KBM-7 (cell line): Measurements from ENCODE around the gene PRODH2.

Experiments
- DNase-seq: peaks from one replicate; pipeline ENCODE4 v3.0.0-alpha.2; 2015
- in situ Hi-C: fragments of 300-500 bp; cut with MboI; formaldehyde crosslinking; loops from 2 replicates; pipeline ENCODE4 v1.14.3; 2020; ENCODE audit warnings: low sequenced_read_pairs, low pct_unique_long_range_greater_than_20kb, mixed read lengths

The PRODH2 gene

DNA sequence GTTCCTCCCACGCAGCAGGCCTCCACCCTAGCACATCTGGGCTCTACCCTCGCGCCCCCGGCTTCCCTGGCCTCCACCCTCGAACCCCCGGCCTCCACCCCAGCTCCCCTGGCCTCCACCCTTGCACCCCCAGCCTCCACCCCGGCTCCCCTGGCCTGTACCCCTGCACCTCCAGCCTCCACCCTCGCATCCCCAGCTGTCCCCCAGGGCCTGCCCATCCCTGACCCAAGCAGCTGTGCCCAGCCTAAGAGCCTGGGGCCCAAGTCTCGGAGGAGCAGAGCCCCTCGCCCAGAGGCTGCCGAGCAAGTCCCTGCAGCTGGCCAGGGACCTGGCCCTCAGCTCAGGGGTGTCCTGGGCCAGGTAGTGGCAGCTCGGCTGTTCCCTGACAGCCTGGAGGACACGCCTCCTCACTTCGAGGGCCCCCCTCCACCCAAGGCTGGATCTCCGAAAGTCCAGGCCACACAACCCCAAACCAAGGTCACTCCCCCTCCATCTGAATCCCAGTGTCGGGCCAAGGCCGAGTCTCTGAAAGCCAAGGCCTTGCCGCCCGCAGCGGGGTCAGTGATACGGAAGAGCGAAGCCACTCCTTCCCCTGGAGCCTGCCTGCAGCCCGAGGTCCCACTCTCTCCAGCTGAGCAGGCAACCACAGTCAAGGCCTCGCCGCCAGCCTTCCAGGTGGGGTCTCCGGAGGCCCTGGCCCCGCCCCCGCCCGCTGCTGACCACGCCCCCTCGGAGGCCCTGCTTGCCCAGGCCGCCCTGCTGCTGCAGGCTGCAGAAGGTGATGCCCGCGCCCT lies 45.2 kb downstream of the PRODH2 start:
- no peak for DNase-seq
- in situ Hi-C loops, result no loop called here

DNA sequence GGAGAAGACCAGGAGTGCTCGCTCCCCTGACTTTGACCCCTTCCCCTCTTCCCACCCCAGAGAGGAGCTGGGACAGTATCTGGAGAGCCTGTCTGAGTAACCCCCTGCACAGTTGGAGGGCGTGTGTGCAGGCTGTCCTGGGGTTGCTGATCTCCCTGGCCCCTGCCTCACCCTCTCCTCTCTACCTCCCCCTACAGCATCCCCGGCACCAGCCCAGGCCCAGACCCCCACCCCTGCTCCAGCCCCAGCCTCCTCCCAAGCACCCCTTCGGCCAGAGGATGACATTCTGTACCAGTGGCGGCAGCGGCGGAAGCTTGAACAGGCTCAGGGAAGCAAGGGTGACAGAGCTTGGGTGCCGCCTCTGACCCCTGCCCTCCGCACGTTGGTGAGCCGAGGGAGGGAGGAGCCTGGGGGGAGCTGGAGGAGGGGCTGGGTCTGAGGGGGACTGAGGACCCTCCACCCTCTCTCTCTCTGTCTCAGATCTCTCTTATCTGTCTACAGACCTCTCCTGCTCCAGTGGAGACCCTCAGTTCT lies 46.0 kb downstream of the PRODH2 start:
- no peak for DNase-seq
- in situ Hi-C loops, result no loop called here

DNA sequence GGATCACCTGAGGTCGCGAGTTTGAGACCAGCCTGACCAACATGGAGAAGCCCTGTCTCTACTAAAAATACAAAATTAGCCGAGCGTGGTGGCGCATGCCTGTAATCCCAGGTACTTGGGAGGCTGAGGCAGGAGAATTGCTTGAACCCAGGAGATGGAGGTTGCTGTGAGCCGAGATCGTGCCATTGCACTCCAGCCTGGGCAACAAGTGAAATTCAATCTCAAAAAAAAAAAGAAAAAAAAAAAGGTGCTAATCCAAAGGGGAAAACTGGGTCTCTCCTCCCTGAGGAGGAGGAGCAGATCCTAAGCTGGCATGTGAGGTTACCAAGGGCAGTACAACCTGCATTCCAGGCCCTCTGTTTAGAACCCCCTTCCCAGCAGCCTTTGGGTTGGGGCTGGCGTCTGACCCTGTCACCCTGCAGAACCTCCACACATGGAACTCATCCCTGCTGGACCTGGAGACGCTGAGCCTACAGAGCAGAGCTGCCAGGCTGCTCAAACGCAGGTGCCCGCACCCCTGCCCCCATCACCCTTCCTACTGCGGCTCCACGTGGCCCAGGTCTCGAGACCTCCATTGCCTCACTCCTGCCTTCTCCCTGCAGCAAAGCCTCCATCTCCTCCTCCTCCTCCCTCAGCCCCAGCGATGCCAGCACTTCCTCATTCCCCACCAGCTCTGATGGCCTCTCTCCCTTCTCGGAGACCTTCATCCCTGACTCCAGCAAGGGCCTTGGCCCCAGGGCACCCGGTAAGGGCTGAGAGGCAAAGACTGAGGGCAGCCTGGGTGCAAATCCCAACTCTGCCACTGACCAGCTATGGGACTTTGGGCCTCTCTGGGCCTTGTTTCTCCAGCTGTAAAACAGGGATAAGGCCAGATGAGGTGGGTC lies 48.0 kb downstream of the PRODH2 start:
- in situ Hi-C loops, result no loop called here
- DNase-seq, result no peak

DNA sequence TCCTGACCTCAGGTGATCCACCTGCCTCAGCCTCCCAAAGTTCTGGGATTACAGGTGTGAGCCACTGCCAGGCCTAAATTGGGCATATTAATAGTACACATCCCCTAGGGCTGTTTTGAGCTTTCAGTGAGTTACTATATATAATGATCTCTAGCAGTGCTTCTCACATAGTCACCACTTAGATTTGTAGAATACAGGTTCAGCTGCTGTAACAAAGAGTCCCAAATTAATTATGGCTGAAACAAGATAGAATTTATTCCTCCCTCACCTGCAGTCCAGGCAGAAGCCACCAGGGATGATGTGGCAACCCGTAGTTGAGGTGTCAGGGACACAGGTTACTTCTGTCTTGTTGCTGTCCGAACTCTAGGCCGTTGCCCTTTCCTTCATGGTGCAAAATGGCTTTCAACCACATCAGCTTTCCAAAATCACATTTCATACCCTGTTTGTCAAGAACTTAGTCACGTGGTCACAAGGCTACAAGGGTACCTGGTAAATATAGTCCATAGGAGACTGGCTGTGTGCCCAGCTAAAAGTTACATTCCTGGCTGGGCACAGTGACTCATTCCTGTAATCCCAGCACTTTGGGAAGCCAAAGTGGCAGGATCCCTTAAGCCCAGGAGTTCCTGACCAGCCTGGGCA lies 51.8 kb downstream of the PRODH2 start:
- no peak for DNase-seq
- in situ Hi-C loops, result no loop called here

DNA sequence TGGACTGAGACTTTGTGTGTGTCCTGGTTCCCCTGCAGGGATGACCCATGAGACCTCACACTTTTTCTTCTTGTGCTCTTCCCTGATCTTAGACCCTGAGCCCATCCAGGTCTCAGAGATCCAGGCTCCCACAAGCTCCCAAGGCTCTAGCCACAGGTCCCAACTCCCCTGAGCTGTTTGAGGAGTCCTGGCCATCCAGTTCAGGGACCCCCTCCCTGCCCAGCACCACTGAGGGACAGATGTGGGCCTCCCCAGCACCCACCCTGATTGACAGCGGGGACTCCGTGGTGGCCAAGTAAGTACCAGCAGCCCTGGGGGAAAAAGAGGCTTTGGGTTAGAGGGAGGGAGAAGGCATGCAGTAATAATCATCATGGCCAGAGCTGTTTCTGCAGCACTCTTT lies 52.9 kb downstream of the PRODH2 start:
- in situ Hi-C loops, result no loop called here
- no peak for DNase-seq

DNA sequence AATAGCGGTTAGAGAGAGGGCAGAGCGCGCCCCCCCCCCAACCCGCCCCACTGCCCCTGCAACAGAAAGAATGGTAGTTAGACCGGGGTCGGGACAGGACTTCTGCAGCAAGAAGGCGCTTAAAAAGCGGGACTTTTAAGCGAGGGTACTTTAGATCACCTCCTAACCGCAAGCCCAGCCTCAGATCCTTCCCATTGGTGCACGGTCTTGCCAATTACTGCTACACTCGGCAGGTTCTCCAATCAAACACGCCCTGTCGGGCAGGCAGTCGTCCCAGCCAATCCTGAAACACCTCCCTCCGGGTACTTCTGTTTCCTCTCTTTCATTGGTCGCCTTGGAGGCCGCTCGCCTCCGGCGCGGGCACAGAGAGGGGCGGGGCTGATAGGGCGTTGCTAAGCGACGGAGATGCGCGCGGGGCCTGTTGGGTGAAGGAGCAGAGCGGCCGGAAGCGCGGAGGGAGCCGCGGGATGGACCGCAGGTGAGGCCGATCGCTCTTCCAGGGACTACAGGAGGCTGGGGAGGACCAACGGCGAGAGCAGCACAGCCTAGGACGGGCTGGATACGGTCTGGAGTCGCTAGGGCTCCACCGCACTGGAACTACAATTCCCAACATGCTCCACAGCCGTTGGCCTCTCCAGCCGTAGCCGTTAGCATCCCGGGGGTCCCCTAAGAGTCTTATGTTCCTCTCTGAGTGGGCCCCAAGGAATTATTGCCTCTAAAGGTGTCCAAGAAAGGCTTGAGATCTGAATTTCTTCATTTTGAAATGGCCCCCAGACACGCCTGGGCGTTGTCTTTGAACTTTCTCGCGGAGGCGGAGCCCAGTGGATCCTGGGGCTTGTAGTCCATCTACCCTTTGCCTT lies 54.7 kb downstream of the PRODH2 start, which contains the start of gene PROSER3:
Gene PROSER3, plus strand, starts transcription at position 428 of the 860 bp plus-strand sequence. Its CDS starts 40 bp downstream, at position 468.
- in situ Hi-C loops, result no loop called here

DNA sequence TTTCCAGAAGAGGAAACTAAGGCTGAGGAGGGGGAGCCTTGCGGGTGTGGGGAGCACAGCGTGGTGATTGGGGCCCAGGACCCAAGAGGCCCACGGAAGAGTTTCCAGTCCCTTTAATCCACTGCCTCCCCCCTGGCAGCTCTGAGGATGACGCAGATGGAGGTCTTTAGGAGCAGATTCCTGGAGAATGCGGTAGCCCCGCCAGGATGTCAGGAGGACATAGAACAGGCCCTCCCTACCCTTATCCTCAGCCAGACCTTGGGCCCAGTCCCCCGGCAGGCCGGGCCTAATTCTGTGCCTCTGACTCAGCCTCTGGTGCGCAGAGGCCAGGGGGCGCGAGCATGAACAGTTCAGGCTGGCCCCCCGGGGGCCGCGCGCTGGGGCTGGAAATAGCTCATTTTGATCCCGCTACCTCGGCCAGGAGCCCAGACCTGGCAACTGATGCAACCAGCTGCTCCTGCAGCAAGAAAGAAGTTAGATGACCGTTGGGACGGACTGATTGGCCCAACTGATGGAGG lies 55.4 kb downstream of the PRODH2 start:
- in situ Hi-C loops, result no loop called here
- DNase-seq, result no peak

More for the DNA sequence above, 54.7 kb downstream of the PRODH2 start, which contains the start of gene PROSER3:
- peak; percentile 100 for DNase-seq

DNA sequence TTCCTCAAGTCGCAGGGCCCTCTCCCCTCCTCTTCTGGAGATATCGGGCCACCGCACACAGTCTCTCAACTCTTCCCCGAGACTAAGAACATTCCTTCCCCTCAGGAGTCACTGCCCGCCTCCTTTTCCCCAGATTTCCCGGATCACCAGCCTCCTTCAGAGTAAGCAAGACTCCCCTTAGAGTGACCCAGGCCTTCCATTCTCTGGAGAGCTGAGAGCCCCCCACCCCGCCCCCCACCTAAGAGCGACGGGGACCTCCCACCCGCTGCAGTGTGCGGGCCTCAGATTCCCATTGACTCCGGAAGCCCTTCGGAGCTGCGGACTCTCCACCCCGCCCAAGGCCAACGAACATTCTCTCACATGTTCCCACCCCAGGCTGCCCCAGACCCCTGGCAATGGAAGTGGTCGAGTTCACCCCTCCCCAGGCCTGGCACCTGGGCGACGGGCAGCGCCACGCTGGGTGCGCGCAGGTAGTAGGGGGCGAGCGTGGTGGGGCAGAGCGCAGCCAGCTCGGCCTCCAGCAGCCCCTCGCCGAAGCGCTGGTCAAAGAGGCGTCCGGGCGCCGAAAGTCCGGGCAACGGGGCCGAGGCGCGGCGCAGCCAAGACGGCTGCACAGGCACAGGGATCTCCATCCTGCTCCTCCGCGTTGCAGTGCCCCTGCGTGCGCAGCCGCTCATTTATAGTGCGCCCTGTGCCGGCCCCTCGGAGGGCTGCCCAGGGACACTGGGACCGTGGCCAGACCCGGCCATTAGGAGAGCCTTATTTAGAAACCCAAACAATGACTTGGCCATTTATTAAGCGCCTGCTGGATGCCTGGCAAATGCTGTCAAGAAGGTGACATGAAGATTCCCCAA lies 56.0 kb downstream of the PRODH2 start, which contains the start of gene HSPB6:
Gene HSPB6, minus strand, starts transcription at position 653 of the 854 bp plus-strand sequence. Its CDS starts 21 bp downstream, at position 632.
- no peak for DNase-seq
- in situ Hi-C loops, result no loop called here

DNA sequence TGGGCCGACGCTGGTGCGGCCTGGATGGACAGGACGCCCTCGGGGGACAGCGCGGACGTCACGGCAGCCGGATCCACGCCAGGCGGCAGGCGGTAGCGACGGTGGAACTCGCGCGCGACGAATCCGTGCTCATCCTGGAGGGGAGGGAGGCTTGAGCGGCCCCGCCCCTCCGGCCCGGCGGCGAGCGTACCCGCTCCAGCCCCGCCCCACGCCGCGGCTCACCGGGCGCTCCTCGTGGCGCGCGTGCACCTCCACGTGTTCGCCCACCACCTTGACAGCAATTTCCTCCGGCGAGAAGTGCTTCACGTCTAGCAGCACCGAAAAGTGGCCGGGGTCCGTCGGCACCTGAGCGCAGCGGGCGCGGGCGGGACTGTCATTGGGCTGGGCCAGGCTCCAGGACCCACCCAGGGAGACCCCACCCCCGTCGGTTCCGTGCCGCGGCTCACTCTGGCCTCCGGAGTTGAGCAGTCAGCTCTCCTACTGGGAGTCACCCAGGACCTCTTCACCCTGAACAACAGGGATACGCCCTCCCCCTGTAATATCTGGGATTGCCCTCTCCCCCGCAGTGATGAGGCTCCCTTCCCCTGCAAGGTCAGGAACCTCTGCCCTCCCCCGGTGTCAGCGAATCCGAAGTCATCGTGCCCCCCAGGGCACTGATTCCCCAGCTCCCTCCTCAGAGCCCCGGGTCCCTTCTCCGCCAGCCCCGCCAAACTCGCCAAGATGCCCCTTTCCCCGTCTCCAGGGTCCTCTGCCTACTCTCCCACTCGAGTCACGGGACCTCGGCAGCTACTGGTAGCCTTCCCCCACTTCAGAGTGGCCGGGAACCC lies 56.9 kb downstream of the PRODH2 start:
- in situ Hi-C loops, result no loop called here
- no peak for DNase-seq

DNA sequence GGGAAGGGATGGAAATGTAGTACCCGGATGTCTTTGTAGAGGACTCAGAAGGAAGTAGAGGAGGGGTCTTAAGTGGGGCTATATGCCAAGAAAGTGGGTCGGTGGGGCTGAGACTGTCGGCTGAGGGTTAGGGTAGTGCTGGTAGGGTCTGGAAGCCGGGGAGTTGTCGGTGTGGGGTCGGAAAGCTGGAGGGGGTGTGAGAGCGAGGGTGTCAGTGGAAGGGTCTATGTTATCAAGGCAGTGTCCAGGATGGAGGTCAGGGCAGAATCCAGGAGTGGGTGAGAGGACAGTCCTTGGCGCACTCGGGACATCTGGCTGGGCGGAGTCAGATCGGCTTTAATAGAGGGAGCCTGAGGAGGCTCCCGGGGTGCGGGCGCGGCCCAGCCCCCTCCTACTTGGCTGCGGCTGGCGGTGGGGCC lies 57.5 kb downstream of the PRODH2 start:
- in situ Hi-C loops, result no loop called here
- no peak for DNase-seq

DNA sequence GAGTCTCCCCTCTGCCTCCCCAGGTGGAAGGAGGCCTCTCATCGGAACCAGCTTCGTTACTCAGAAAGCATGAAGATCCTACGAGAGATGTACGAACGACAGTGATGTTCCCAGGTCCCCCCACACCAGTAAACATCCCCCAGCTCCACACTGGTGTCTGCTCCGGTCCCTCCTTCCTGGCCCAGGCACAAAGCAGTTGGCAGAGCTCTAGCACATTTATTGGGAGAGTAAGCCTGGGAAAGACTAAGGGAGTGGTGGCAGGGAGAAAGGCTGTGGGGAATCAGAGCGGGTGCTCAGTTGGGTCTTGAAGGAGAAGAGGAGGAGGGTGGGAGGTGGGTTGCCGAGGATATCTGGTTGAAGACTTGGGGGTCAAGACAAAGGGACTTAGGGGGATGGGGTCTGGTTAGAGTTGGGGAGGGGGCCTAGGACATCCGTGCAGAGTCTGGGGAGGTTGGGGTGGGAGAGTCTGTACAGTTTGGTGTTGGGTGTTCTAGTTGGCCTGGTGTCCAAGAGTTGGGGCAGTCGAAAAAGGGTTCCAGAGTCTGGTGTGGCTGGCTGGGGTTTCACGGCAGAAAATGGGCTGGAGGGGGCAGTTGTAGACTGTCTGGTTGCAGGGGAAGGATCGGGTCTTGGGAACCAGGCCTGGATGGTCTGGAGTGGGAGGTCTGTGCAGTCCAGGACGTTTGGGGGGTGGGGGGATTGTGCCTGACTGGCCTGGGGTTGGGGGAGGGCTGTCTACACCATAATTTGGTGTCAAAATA lies 58.1 kb downstream of the PRODH2 start:
- DNase-seq, result no peak
- in situ Hi-C loops, result no loop called here

DNA sequence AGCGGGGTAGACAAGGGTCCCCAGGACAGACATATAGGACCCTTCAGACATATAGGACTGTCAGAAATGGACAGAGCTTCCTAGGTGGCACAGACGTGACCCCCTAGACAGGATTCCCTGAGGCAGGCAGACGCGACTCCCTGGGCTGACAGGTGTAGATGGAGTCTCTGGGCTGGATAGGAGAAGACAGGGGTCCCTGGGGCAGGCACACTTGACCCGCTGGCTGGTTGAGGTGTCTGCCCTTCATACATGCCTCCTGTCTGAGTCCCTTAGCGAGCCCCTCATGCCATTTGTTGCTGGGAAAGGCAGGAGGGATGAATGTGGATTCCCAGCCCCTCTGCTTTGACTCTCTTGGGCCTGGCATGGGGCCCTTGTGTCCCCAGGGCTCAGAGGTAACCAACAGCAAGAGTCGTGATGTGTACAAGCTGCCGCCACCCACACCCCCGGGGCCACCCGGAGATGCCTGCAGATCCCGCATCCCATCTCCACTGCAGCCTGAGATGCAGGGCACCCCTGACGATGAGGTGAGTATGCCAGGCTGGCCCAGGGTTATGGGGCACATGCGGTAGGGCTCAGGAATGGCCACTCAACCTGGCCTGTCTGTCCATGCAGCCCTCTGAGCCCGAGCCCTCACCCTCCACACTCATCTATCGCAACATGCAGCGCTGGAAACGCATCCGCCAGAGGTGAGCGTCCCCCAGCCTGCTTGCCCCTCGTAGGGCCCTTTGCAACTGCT lies 58.8 kb downstream of the PRODH2 start:
- DNase-seq, result no peak
- in situ Hi-C loops, result no loop called here

DNA sequence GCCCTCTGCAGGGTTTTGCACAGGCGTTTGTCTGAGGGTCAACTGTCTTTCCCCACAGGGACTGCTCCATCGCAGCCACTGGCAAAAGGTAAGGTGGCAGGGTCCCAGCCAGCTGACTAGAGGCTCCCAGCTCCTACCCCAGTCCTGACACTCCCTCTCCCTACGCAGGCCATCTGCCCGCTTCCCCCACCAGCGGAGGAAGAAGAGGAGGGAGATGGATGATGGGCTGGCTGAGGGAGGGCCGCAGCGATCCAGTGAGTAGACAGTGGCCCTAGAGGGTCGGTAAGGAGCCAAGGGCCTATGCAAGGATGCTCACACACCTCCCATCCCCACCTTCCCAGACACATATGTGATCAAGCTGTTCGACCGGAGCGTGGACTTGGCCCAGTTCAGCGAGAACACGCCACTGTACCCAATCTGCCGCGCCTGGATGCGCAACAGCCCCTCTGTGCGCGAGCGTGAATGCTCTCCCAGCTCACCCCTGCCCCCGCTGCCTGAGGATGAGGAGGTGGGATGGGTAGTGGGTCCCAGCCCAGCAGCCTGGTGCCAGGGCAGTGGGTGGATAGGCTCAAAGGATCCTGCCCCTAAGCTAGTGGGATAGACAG lies 59.8 kb downstream of the PRODH2 start:
- in situ Hi-C loops, result no loop called here
- DNase-seq, result no peak

DNA sequence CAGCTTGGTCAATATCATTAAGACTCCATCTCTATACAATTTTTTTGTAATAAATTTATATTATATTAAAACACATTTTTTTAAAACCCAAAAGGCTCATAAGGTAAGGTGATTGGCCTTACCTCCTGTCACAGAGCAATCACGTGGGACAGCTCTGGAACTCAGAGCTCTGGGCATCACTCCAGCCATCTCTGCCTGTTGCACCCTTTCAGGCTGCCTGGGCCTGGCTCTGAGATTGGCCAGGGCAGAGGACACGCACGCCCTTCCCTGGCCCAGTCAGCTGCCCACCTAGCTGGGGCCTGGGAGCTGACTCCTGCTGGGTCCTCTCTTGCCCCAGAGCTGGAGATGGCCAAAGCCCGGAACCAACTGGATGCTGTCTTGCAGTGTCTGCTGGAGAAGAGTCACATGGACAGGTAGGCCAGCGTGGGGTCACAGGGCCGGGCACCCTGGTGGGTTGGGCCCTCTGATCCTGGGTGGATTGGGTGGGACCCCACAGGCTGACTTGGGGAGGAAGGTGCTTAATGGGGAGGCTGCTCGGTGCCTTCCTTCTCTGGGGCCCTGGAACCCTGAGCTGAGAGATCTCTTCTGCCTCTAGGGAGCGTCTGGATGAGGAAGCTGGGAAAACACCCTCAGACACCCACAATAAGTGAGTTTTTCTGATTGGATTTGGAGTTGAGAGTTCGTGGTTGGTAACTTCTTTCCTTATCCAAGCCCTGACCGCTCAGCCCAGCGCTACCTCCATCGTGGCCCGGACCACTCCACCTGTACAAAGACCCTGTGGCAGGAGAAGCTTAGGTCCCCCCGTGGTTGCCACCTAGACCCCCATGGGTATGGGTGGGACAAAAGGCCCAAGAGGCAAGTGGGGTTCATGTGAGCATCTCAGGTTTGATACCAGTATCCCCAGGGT lies 60.6 kb downstream of the PRODH2 start:
- no peak for DNase-seq
- in situ Hi-C loops, result no loop called here
